GM21717 (cell line): ENCODE results near the gene ATG13.
"Not testable (repeated sequence)": the region's sequence is repeated elsewhere in the genome, so short reads cannot be mapped to it uniquely, and the experiment has no call there.

Source experiments
- ATAC-seq: cut with Tn5 transposase; IDR thresholded peaks from one replicate; pipeline ENCODE4 v1.9.1; 2021; ENCODE audit warnings: mild to moderate bottlenecking, moderate library complexity; ENCODE audit not compliant: unreplicated experiment

The ATG13 gene

GRCh38 chr11:46694607-46695006 lies 77.3 kb downstream of the ATG13 start:
- no peak for ATAC-seq

GRCh38 chr11:46695345-46696211 lies 78.2 kb downstream of the ATG13 start:
- ATAC-seq = no peak

GRCh38 chr11:46696212-46696558 lies 78.8 kb downstream of the ATG13 start:
- no peak for ATAC-seq

- ATAC-seq = no peak
Observed at GRCh38 chr11:46697303-46697702, 80.0 kb downstream of the ATG13 start.

- ATAC-seq = no peak
Observed at GRCh38 chr11:46697723-46698122, 80.4 kb downstream of the ATG13 start.

GRCh38 chr11:46698597-46698996 lies 81.2 kb downstream of the ATG13 start:
- no peak for ATAC-seq

- ATAC-seq = peak; percentile 84
Observed at GRCh38 chr11:46700241-46701077, 83.1 kb downstream of the ATG13 start, which contains the start of the genes ARHGAP1 and ZNF408. ARHGAP1 (minus strand) TSS chr11:46700619; CDS start chr11:46696107, 4,512 bp downstream. ZNF408 (plus strand) TSS chr11:46701031; CDS start chr11:46701048, 17 bp downstream.

- ATAC-seq = peak; percentile 4
Observed at GRCh38 chr11:46701078-46701654, 83.8 kb downstream of the ATG13 start.

- ATAC-seq = no peak
Observed at GRCh38 chr11:46705070-46705688, 87.8 kb downstream of the ATG13 start.

GRCh38 chr11:46706886-46707285 lies 89.5 kb downstream of the ATG13 start:
- ATAC-seq = no peak

- ATAC-seq = not testable (repeated sequence)
Observed at GRCh38 chr11:46709351-46709750, 92.0 kb downstream of the ATG13 start.

GRCh38 chr11:46710821-46711269 lies 93.5 kb downstream of the ATG13 start:
- ATAC-seq = no peak

- no peak for ATAC-seq
Observed at GRCh38 chr11:46711303-46711702, 94.0 kb downstream of the ATG13 start.

- no peak for ATAC-seq
Observed at GRCh38 chr11:46712874-46713576, 95.7 kb downstream of the ATG13 start.

GRCh38 chr11:46717825-46718154 lies 100.4 kb downstream of the ATG13 start:
- not testable (repeated sequence) for ATAC-seq

- no peak for ATAC-seq
Observed at GRCh38 chr11:46718155-46719019, 101.0 kb downstream of the ATG13 start.

GRCh38 chr11:46719048-46719542 lies 101.7 kb downstream of the ATG13 start, which contains the start of gene F2:
F2 (plus strand) TSS chr11:46719213; CDS start chr11:46719236, 23 bp downstream.
- no peak for ATAC-seq

- no peak for ATAC-seq
Observed at GRCh38 chr11:46719543-46720218, 102.3 kb downstream of the ATG13 start.
